HepG2 (cell line): Measurements from ENCODE around the gene PIEZO2. TPM values are rescaled to one million over a fixed set of nuclear protein-coding genes. Genes with fewer than 3 reads are reported as not detected.
A peak's percentile ranks its signal among the peaks of the same experiment; 100 is the strongest.

Source experiments
- ARID4A ChIP-seq: sonication (generic); formaldehyde crosslinking; IDR thresholded peaks from 2 replicates; pipeline ENCODE4 v1.5.0; 2020; ENCODE audit warnings: mild to moderate bottlenecking, missing genetic modification reagents, borderline replicate concordance
- ARID5B ChIP-seq: IDR thresholded peaks from 2 replicates; pipeline ENCODE4 v1.4.0; 2020; ENCODE audit warnings: mild to moderate bottlenecking, missing genetic modification reagents
- FOXK1 ChIP-seq: sonication (generic); formaldehyde crosslinking; IDR thresholded peaks from 2 replicates; pipeline ENCODE4 v1.4.0; 2020; ENCODE audit warnings: low read depth, missing genetic modification reagents, borderline replicate concordance
- HOXA9 ChIP-seq: sonication (generic); formaldehyde crosslinking; IDR thresholded peaks from 2 replicates; pipeline ENCODE4 v1.8.1; 2022; ENCODE audit warnings: missing genetic modification reagents, mild to moderate bottlenecking, moderate library complexity, borderline replicate concordance
- KDM1A ChIP-seq: IDR thresholded peaks from 2 replicates; pipeline ENCODE4 v1.6.1; 2016; ENCODE audit warnings: missing compliant biosample characterization
- MLLT10 ChIP-seq: sonication (generic); formaldehyde crosslinking; IDR thresholded peaks from 2 replicates; pipeline ENCODE4 v1.4.0; 2020; ENCODE audit warnings: missing genetic modification reagents
- PHF5A ChIP-seq: IDR thresholded peaks from one replicate; pipeline ENCODE4 v1.6.1; 2018; ENCODE audit warnings: low read depth, missing genetic modification reagents; ENCODE audit not compliant: unreplicated experiment
- RFX5 ChIP-seq: IDR thresholded peaks from 2 replicates; pipeline ENCODE4 v1.6.1; 2011; ENCODE audit warnings: low read depth, low read length, improper control_type of control experiment
- SALL1 ChIP-seq: sonication (generic); formaldehyde crosslinking; IDR thresholded peaks from 2 replicates; pipeline ENCODE4 v1.8.0; 2022; ENCODE audit warnings: mild to moderate bottlenecking, missing genetic modification reagents
- SRY ChIP-seq: sonication (generic); formaldehyde crosslinking; IDR thresholded peaks from 2 replicates; pipeline ENCODE4 v1.8.0; 2022; ENCODE audit warnings: mild to moderate bottlenecking, missing genetic modification reagents
- ZNF383 ChIP-seq: sonication (generic); formaldehyde crosslinking; IDR thresholded peaks from 2 replicates; pipeline ENCODE4 v1.4.0; 2020; ENCODE audit warnings: missing genetic modification reagents, mild to moderate bottlenecking, borderline replicate concordance
- ZNF513 ChIP-seq: sonication (generic); formaldehyde crosslinking; conservative IDR thresholded peaks from 2 replicates; pipeline ENCODE4 v1.5.0; 2020; ENCODE audit warnings: missing genetic modification reagents
- polyA plus RNA-seq, 8 experiments: library from polyadenylated mRNA; depleted of rRNA in 3 of 8; stranded (reverse) in 7 of 8; unstranded in 1 of 8; fragments of >200 nt; fragmentation: Illumina TruSeq in 4 of 8; extraction: Trizol in 4 of 8; gene quantifications; 2 replicates each; pipeline versions ENCODE4 v1.2.1 to v1.2.3, GENCODE V29; 2011 to 2016; ENCODE audit warnings: low read depth in 4 of 8, missing spikeins in 1 of 8, mixed read lengths in 1 of 8; ENCODE audit not compliant: insufficient read depth in 1 of 8
- total RNA-seq, 5 experiments: library from RNA; depleted of rRNA; stranded (reverse); fragments of >200 nt; fragmentation: Illumina TruSeq; extraction: Trizol; gene quantifications; 2 replicates each; pipeline ENCODE4 v1.2.3, GENCODE V29; 2016; ENCODE audit warnings: low read depth in 1 of 5
- TF ChIP-seq, protein P1 (sequence below): sonication (generic); formaldehyde crosslinking; IDR thresholded peaks from 2 replicates; pipeline ENCODE4 v1.5.1; 2020; ENCODE audit warnings: missing genetic modification reagents, mild to moderate bottlenecking, borderline replicate concordance
- TF ChIP-seq, protein P2 (sequence below): sonication (generic); formaldehyde crosslinking; IDR thresholded peaks from 2 replicates; pipeline ENCODE4 v1.4.0; 2020; ENCODE audit warnings: mild to moderate bottlenecking, missing genetic modification reagents, borderline replicate concordance

The PIEZO2 gene
- total and polyA plus RNA-seq, 2 of the 13 experiments (the other 11 are each of a cell fraction or from before 2014, with no cell fraction given), result 15.2 to 27.2 TPM

DNA sequence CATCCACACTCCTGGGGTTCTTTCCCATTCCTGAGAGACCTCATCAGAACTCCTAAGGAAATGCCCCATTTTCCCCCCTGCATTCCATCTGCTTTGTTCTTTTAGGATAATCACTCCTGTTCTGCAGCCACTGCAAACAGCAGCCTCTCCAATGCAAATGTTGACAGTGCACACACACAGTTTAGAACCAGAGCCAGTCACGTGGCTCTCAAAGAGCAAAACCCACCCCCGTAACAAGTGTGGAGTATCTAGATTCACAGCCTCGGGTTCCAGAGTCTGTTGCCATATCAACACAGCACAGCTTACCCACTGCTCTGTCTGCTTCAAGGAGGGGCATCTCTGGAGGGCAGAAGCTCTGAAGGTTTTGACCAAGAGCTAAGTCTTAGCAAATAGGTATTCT, 443.6 kb downstream of the PIEZO2 start (continued):
- TF ChIP-seq PHF5A (CRISPR knock-in tag) (no peak), KDM1A (no peak), ZNF513 (no peak), ARID5B (CRISPR knock-in tag) (0 out of 2 replicates have a peak, but pooled peaks have one; percentile 15), ZNF383 (CRISPR knock-in tag) (no peak), FOXK1 (CRISPR knock-in tag) (no peak), HOXA9 (CRISPR knock-in tag) (no peak), ARID4A (CRISPR knock-in tag) (peak; percentile 30; the same call in 1 of the 2 replicates), SRY (CRISPR knock-in tag) (no peak), MLLT10 (CRISPR knock-in tag) (no peak), SALL1 (peak; percentile 39; the same call in 1 of the 2 replicates), RFX5 (no peak)
- TF ChIP-seq, protein P1, sequence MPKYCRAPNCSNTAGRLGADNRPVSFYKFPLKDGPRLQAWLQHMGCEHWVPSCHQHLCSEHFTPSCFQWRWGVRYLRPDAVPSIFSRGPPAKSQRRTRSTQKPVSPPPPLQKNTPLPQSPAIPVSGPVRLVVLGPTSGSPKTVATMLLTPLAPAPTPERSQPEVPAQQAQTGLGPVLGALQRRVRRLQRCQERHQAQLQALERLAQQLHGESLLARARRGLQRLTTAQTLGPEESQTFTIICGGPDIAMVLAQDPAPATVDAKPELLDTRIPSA (CRISPR knock-in tag), result no peak
- TF ChIP-seq, protein P2, sequence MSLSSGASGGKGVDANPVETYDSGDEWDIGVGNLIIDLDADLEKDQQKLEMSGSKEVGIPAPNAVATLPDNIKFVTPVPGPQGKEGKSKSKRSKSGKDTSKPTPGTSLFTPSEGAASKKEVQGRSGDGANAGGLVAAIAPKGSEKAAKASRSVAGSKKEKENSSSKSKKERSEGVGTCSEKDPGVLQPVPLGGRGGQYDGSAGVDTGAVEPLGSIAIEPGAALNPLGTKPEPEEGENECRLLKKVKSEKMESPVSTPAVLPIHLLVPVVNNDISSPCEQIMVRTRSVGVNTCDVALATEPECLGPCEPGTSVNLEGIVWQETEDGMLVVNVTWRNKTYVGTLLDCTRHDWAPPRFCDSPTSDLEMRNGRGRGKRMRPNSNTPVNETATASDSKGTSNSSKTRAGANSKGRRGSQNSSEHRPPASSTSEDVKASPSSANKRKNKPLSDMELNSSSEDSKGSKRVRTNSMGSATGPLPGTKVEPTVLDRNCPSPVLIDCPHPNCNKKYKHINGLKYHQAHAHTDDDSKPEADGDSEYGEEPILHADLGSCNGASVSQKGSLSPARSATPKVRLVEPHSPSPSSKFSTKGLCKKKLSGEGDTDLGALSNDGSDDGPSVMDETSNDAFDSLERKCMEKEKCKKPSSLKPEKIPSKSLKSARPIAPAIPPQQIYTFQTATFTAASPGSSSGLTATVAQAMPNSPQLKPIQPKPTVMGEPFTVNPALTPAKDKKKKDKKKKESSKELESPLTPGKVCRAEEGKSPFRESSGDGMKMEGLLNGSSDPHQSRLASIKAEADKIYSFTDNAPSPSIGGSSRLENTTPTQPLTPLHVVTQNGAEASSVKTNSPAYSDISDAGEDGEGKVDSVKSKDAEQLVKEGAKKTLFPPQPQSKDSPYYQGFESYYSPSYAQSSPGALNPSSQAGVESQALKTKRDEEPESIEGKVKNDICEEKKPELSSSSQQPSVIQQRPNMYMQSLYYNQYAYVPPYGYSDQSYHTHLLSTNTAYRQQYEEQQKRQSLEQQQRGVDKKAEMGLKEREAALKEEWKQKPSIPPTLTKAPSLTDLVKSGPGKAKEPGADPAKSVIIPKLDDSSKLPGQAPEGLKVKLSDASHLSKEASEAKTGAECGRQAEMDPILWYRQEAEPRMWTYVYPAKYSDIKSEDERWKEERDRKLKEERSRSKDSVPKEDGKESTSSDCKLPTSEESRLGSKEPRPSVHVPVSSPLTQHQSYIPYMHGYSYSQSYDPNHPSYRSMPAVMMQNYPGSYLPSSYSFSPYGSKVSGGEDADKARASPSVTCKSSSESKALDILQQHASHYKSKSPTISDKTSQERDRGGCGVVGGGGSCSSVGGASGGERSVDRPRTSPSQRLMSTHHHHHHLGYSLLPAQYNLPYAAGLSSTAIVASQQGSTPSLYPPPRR (CRISPR knock-in tag), result peak; percentile 49; the same call in 1 of the 2 replicates
